MM.1S (cell line): ENCODE results near the gene HOXC13.

Experiments used
- CTCF ChIP-seq: fragments of 300-600 bp; sonication (generic); IDR thresholded peaks from 2 replicates; pipeline ENCODE4 v1.5.1; 2016; ENCODE audit warnings: antibody characterized with exemption, low read length, mixed read lengths
- EZH2phosphoT487 ChIP-seq: fragments of 300-600 bp; sonication (generic); IDR thresholded peaks from 2 replicates; pipeline ENCODE4 v1.6.1; 2018; ENCODE audit warnings: antibody characterized with exemption, low read length

GRCh38 chr12:53956251-53956887 is 17.7 kb downstream of the HOXC13 start:
- TF ChIP-seq CTCF = no peak
- TF ChIP-seq EZH2phosphoT487 = no peak
